Measurements from ENCODE around the gene ZNF580.

GRCh38 chr19:55602104-55603001 lies 38.4 kb upstream of the ZNF580 start:
- no peak for TF ChIP-seq CTCF (IDR thresholded peaks at IDR 0.05; ENCODE audit: poor library complexity)
- no peak for TF ChIP-seq EZH2 (IDR thresholded peaks at IDR 0.05; ENCODE audit: borderline replicate concordance)
